Heart left ventricle (tissue), 16 donors: ENCODE measurements around the gene TRAF7. TPM values are rescaled to one million over a fixed set of nuclear protein-coding genes. Genes with fewer than 3 reads are reported as not detected.
A peak's percentile ranks its signal among the peaks of the same experiment; 100 is the strongest.
"Not testable (repeated sequence)": the region's sequence is repeated elsewhere in the genome, so short reads cannot be mapped to it uniquely, and the experiment has no call there.

Source experiments
- ATAC-seq, 4 donors: fragments of 200-7000 bp; cut with Tn5 transposase; one replicate each; pipeline ENCODE4 v1.9.1; 2020 to 2022; ENCODE audit warnings: moderate library complexity in 4 of 4, mild to moderate bottlenecking in 3 of 4, moderate number of reproducible peaks in 1 of 4
- DNase-seq, 5 donors: peaks; one replicate each; pipeline ENCODE4 v3.0.0-alpha.2; 2020
- H3K27ac ChIP-seq, 12 donors: fragments of 200-600 bp; sonication (generic) in 4 of 12; one replicate each; pipeline versions ENCODE4 v1.5.0 to v1.8.0; 2016 to 2022; ENCODE audit warnings: mild to moderate bottlenecking in 2 of 12
- H3K27me3 ChIP-seq, 9 donors: fragments of 200-600 bp; sonication (generic) in 2 of 9; one replicate each; pipeline versions ENCODE4 v1.5.1 to v1.8.0; 2016 to 2022; ENCODE audit warnings: mild to moderate bottlenecking in 3 of 9
- H3K36me3 ChIP-seq, 9 donors: fragments of 200-600 bp; sonication (generic) in 2 of 9; one replicate each; pipeline versions ENCODE4 v1.5.0 to v1.8.0; 2018 to 2022; ENCODE audit warnings: mild to moderate bottlenecking in 2 of 9
- H3K4me1 ChIP-seq, 12 donors: fragments of 200-600 bp; sonication (generic) in 4 of 12; one replicate each; pipeline versions ENCODE4 v1.5.0 to v1.8.0; 2016 to 2022; ENCODE audit warnings: mild to moderate bottlenecking in 3 of 12
- H3K4me3 ChIP-seq, 12 donors: fragments of 200-600 bp; sonication (generic) in 4 of 12; one replicate each; pipeline versions ENCODE4 v1.5.0 to v1.8.0; 2017 to 2022; ENCODE audit warnings: mild to moderate bottlenecking in 9 of 12, moderate library complexity in 4 of 12
- H3K9me3 ChIP-seq, 12 donors: fragments of 200-600 bp; sonication (generic) in 4 of 12; one replicate each; pipeline versions ENCODE4 v1.5.0 to v1.8.0; 2016 to 2022; ENCODE audit warnings: mild to moderate bottlenecking in 1 of 12
- CTCF ChIP-seq, 12 donors: fragments of 200-600 bp; sonication (generic) in 4 of 12; IDR thresholded peaks; one replicate each; pipeline versions ENCODE4 v1.5.0 to v1.8.0; 2018 to 2022; ENCODE audit warnings: antibody characterized with exemption in 12 of 12, mild to moderate bottlenecking in 5 of 12
- POLR2A ChIP-seq, 2 donors: fragments of 450-650 bp; IDR thresholded peaks; one replicate each; pipeline ENCODE4 v1.6.1; 2017; ENCODE audit warnings: antibody characterized with exemption in 2 of 2, mild to moderate bottlenecking in 2 of 2, moderate library complexity in 2 of 2
- WGBS, 4 donors: extraction: QIAGEN DNeasy Blood & Tissue Kit in 2 of 4; methylation state at CpG; one replicate each; pipeline versions ENCODE4 v1.1.5 to v1.1.7; 2013 to 2018; 5-methylcytosine and 5-hydroxymethylcytosine counted together
- intact Hi-C, 10 donors: fragments of 100-400 bp; cut with DNase I; formaldehyde crosslinking; loops; one replicate each; pipeline versions ENCODE4 v1.11.1 to v1.14.2; 2022
- polyA plus RNA-seq, 2 donors: library from polyadenylated mRNA; stranded (reverse); fragments of 200-250 nt; gene quantifications; one replicate each; pipeline ENCODE4 v1.2.3, GENCODE V29; 2013
- total RNA-seq, 9 donors: library from RNA; depleted of rRNA in 2 of 9; stranded (reverse); fragments of >200 nt in 2 of 9; fragmentation: NEBNext Ultra II Directional in 3 of 9; extraction: Animal tissue kit (Norgen Biotek cat#: 25700) in 3 of 9; gene quantifications; one replicate each; pipeline versions ENCODE4 v1.1.0 to v1.2.4, GENCODE V29; 2016 to 2023
- donor health status: ischemic (EF 13 %, LVEDD 7.1; RV severe dilation, severe dysfunction).
- donor health status: healthy with polysubstance abuse.
- donor health status: DM: no; HTN: yes; CAD: no.
- donor health status: DM: no; HTN: no; CAD: no.
- donor health status: ischemic (EF 25% LVEDD 6.9; RV normal size, moderate dysfunction).
- donor health status: ischemic (EF 25% LVEDD 5.7; RV mildly dilated, moderate dysfunction).
- donor health status: healthy.
- donor health status: DM: yes; HTN: yes; CAD: no.
- donor health status: ischemic (EF 35%, LVEDD 5.7; RV mildly dilated, moderate dysfunction).
- donor health status: nonischemic (EF 11% LVEDD 7.7; RV severe dilation, severe dysfunction).
- donor health status: DM: yes; HTN: yes; CAD: no.
- donor health status: PGD.
- donor health status: ischemic (EF 29% LVEDD 5.4; RV normal size, mild dysfunction).
- donor health status: nonischemic (EF 23%, LVEDD 6.1; RV moderate dilation, normal function).

The TRAF7 gene
- total and polyA plus RNA-seq, 11 donors: 12.2 to 40.2 (median 27.0) TPM

GRCh38 chr16:2117960-2118722 is 37.4 kb upstream of the TRAF7 start:
- WGBS, 4 donors: 54 to 83% (median 70%) methylated on average over 5 to 29 of the region's 35 CpGs
- peak in 1 of 5 donors; percentile 36 for DNase-seq
- Histone ChIP-seq H3K4me1 (peaks cover 5 to 43% (median 26%) of the 10 kb centered on the region in 12 donors), H3K27ac (peak overlapping the region in 1 of 12 donors; percentile 62), H3K36me3 (peaks cover 0 to 20% (median 13%) of the 10 kb centered on the region in 9 donors)
- H3K4me3 ChIP-seq, H3K27me3 ChIP-seq, H3K9me3 ChIP-seq, ATAC-seq, intact Hi-C loops: not testable (repeated sequence)

DNA sequence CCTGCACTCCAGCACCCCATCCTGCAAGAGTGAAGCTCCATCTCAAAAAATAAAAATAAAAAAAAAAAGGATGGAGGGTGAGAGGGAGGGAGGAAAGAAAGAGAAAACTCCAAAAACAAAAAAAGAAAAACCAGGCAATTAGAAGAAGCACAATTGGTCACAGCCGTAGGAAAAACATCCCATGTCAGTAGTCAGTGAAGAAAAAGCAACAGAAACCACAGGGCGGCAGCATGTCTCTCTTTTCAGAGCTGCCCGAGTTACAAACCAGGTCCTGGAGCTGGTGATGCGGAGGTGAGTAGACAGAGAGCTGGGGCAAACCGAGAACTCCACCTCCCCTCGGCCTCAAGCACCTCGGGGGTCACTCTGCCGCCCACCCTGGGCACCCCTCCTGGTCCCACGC is 34.3 kb upstream of the TRAF7 start:
- H3K9me3 ChIP-seq, H3K36me3 ChIP-seq, H3K27me3 ChIP-seq: not testable (repeated sequence)
- H3K4me3 ChIP-seq: peak overlapping the region in 4 of 12 donors; percentile 6 to 39 (median 37)
- DNase-seq (peak in 3 of 5 donors; percentile 55 to 67 (median 58)), ATAC-seq (peak in 1 of 4 donors; percentile 20)
- peak overlapping the region in 9 of 12 donors; percentile 93 to 100 (median 98) for H3K27ac ChIP-seq
- 9 to 57% (median 44%) methylated on average over 7 to 9 of the region's 9 CpGs for WGBS, 4 donors
- peak; percentile 9 to 57 (median 38) for TF ChIP-seq CTCF (IDR thresholded peaks at IDR 0.05)
- intact Hi-C loops: loop anchor here in 1 of 10 donors (2.0 kb wide), 1 partner anchor 19 kb away; no protein-coding TSS in a partner anchor
- peaks cover 8 to 75% (median 52%) of the 10 kb centered on the region in 12 donors for H3K4me1 ChIP-seq

DNA sequence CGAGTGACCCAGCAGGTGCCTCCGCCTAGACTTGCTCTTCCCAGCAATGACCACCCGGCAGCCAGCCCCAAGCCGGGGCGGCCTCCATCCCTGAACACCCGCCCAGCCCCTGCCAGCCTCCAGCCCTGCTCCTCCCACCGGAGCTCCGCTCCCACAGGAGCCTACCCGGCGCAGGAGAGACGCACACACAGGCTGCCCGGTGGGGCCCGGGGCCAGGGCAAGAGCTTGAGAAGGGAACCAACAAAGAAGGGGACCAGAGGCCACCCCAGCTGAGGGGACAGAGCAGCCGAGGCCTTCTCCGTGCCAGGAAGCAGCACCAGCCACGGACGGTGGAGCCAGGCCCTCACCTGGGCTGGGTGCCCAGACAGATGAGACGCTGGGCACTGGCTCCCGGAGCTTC is 33.7 kb upstream of the TRAF7 start:
- Histone ChIP-seq H3K36me3 (peaks cover 0 to 6% (median 0%) of the 10 kb centered on the region in 9 donors), H3K27me3 (no peaks in the 10 kb centered on the region), H3K4me1 (peaks cover 8 to 75% (median 57%) of the 10 kb centered on the region in 12 donors), H3K27ac (peak overlapping the region in 11 of 12 donors; percentile 59 to 100 (median 98)), H3K4me3 (peak overlapping the region in 5 of 12 donors; percentile 6 to 39 (median 35)), H3K9me3 (no peaks in the 10 kb centered on the region)
- ATAC-seq (peak; percentile 4 to 23 (median 22)), DNase-seq (peak in 4 of 5 donors; percentile 52 to 75 (median 65))
- intact Hi-C loops: loop anchor here in 1 of 10 donors (2.0 kb wide), 1 partner anchor 19 kb away; no protein-coding TSS in a partner anchor
- no peak for TF ChIP-seq CTCF (IDR thresholded peaks at IDR 0.05)
- no peak for TF ChIP-seq POLR2A (IDR thresholded peaks at IDR 0.05)
- 30 to 52% (median 43%) methylated on average over 10 to 19 of the region's 19 CpGs for WGBS, 4 donors

DNA sequence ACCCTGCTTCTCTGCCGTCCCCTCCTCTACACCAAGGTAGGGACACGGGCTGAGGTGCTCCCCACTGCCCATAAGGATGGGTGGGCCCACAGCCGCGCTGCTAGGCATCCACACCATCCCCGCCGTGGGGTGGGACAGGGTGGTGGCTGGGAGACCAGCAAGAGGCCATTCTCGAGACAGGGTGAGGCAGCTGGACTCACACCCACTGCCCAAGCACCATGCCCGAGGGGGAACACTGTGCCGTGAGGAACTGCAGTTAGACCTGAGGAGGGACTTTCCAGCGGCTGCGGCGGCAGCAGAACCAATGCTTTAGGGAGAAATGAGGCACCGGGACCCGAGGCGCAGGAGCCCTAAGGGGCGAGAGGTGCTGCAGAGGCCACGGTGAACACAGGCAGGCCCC is 33.2 kb upstream of the TRAF7 start:
- H3K27ac ChIP-seq: peak overlapping the region in 11 of 12 donors; percentile 38 to 100 (median 98)
- intact Hi-C loops: no loop called here
- H3K36me3 ChIP-seq: peaks cover 0 to 1% (median 0%) of the 10 kb centered on the region in 9 donors
- peak overlapping the region in 6 of 12 donors; percentile 6 to 39 (median 25) for H3K4me3 ChIP-seq
- no peaks in the 10 kb centered on the region for H3K9me3 ChIP-seq
- 58 to 76% (median 71%) methylated on average over 11 to 17 of the region's 17 CpGs for WGBS, 4 donors
- TF ChIP-seq POLR2A (IDR thresholded peaks at IDR 0.05) (no peak), CTCF (IDR thresholded peaks at IDR 0.05) (no peak)
- peaks cover 12 to 75% (median 57%) of the 10 kb centered on the region in 12 donors for H3K4me1 ChIP-seq
- no peaks in the 10 kb centered on the region for H3K27me3 ChIP-seq
- no peak for ATAC-seq
- DNase-seq: no peak

- Histone ChIP-seq H3K4me1 (peaks cover 12 to 75% (median 59%) of the 10 kb centered on the region in 12 donors), H3K4me3 (peak overlapping the region in 7 of 12 donors; percentile 6 to 59 (median 15)), H3K27ac (peak overlapping the region; percentile 20 to 100 (median 98))
- DNase-seq, H3K27me3 ChIP-seq, H3K36me3 ChIP-seq, H3K9me3 ChIP-seq, intact Hi-C loops: not testable (repeated sequence)
- ATAC-seq: peak in 2 of 4 donors; percentile 3 to 16
- WGBS, 4 donors: 42 to 55% (median 45%) methylated on average over 8 to 21 of the region's 26 CpGs
These were observed 32.5 kb upstream of the TRAF7 start for GRCh38 chr16:2122934-2123683.

DNA sequence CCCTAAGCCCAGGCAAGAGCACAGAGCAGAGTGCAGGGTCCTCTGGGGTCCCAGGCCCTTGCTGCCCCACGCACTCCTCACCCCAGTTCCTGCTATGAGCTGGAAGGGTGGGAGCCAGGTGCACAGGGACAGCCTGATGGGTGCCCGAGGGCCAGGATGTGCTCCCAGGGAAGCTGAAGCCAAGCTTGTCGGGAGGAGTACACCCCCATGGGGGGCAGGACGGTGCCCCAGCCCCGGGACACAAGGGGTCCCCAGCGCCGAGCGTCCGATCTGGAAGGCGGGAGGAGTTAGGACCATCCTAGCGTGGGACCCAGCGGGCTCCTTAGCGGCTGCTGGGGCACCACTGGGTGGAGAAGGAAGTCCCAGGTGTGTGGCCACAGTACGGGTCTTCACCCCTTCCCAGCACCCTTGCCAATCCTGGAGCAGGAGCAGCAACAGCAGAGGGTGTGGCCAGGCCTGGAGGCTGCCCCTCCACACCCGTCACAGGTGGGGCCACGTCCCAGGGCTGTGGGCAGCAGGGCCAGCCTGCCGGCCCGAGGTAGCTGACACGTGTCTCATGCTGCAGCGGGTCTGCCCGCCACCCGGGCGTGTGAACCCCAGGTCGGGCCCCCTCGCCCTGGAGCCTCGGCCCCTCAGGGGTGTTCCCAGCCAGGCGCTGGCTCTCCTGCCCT is 31.7 kb upstream of the TRAF7 start:
- Histone ChIP-seq H3K27ac (peak overlapping the region; percentile 90 to 100 (median 98)), H3K4me1 (peaks cover 12 to 81% (median 65%) of the 10 kb centered on the region in 12 donors), H3K4me3 (peak overlapping the region; percentile 18 to 59 (median 46))
- intact Hi-C loops, H3K36me3 ChIP-seq, H3K9me3 ChIP-seq, DNase-seq, H3K27me3 ChIP-seq: not testable (repeated sequence)
- ATAC-seq: peak in 3 of 4 donors; percentile 1 to 9 (median 4)
- 0 to 59% (median 32%) methylated on average over 2 to 25 of the region's 27 CpGs for WGBS, 4 donors

DNA sequence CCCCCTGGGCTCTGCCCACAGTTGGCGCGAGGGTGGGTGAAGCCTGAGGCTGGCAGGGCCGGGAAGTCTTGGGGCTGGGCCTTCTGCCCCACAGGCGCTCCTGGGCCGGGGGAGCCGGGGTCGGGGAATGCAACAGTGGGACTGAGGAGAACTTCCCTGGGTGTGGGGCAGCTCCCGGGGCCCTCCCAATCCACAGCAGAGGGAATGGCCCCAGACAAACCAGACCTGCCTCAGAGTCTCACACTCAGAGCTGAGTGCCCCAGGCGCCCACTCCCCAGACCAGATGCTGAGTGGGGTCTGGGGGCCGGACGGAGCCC is 31.2 kb upstream of the TRAF7 start:
- ATAC-seq: peak in 3 of 4 donors; percentile 0 to 1 (median 0)
- not testable (repeated sequence) for DNase-seq, H3K27me3 ChIP-seq

More for the DNA sequence above, 31.2 kb upstream of the TRAF7 start:
- 5 to 12% (median 7%) methylated on average over 6 to 11 of the region's 11 CpGs for WGBS, 4 donors
- H3K36me3 ChIP-seq, H3K9me3 ChIP-seq, intact Hi-C loops: not testable (repeated sequence)
- Histone ChIP-seq H3K27ac (peak overlapping the region; percentile 90 to 100 (median 98)), H3K4me1 (peaks cover 12 to 83% (median 66%) of the 10 kb centered on the region in 12 donors), H3K4me3 (peak overlapping the region; percentile 18 to 59 (median 46))
